GM13976 (cell line): ENCODE data around the gene ELF2.
"Not testable (repeated sequence)": the region's sequence is repeated elsewhere in the genome, so short reads cannot be mapped to it uniquely, and the experiment has no call there.

Source experiments
- DNase-seq: peaks from one replicate; pipeline ENCODE4 v3.0.0; 2012; ENCODE audit warnings: low spot score
- CTCF ChIP-seq: IDR thresholded peaks from 2 replicates; pipeline ENCODE4 v1.5.1; 2012; ENCODE audit warnings: borderline replicate concordance, mild to moderate bottlenecking; ENCODE audit not compliant: insufficient read depth; ENCODE audit errors: extremely low read depth, missing control alignments, control extremely low read depth
- in situ Hi-C: fragments of 300-500 bp; cut with MboI; formaldehyde crosslinking; loops from one replicate; pipeline ENCODE4 v1.12.0; 2022; ENCODE audit warnings: low sequenced_read_pairs, mixed read lengths, inconsistent platforms; ENCODE audit not compliant: unreplicated experiment

ELF2 gene

GRCh38 chr4:139202991-139203390 lies 26.0 kb upstream of the ELF2 start:
- TF ChIP-seq CTCF = no peak
- in situ Hi-C loops = no loop called here
- DNase-seq = no peak

GRCh38 chr4:139200506-139200905 lies 23.5 kb upstream of the ELF2 start:
- no peak for TF ChIP-seq CTCF
- in situ Hi-C loops = no loop called here
- DNase-seq = no peak

- no peak for TF ChIP-seq CTCF
- in situ Hi-C loops = no loop called here
- no peak for DNase-seq
Observed at GRCh38 chr4:139200102-139200501, 23.1 kb upstream of the ELF2 start.

GRCh38 chr4:139197214-139197613 lies 20.2 kb upstream of the ELF2 start:
- DNase-seq, in situ Hi-C loops: not testable (repeated sequence)

GRCh38 chr4:139196462-139196861 lies 19.4 kb upstream of the ELF2 start:
- in situ Hi-C loops = no loop called here
- TF ChIP-seq CTCF = no peak
- DNase-seq = no peak

GRCh38 chr4:139191373-139191772 lies 14.4 kb upstream of the ELF2 start:
- no peak for DNase-seq
- TF ChIP-seq CTCF = no peak
- in situ Hi-C loops = no loop called here

DNA sequence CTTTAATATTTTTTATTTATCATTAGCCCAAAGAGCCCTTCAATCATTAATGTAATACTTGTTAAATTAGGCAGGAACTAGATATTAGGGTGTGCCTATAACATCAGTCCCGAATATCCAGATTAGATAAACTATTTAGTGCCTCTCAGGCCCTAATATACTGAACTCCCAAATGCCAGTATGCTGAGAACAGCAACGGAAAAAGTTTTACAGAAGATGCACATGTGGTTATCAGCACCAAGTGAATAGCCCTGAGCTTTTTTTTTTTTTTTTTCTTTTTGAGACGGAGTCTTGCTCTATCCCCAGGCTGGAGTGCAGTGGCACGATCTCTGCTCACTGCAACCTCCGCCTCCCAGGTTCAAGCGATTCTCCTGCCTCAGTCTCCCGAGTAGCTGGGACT lies 13.0 kb upstream of the ELF2 start:
- TF ChIP-seq CTCF = no peak
- in situ Hi-C loops = no loop called here
- no peak for DNase-seq

DNA sequence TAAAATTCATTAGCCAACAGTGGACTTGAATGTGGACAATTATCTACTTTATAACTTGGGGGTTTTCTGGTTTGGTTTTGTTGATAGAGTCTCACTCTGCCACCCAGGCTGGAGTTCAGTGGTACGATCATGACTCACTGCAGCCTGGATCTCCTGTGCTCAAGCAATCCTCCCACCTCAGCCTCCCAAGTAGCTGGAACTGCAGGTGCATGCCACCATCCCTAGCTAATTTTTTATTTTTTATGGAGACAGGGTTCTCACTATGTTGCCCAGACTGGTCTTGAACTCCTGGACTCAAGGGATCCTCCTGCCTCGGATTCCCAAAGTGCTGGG lies 12.4 kb upstream of the ELF2 start:
- DNase-seq = no peak
- TF ChIP-seq CTCF = no peak
- in situ Hi-C loops = no loop called here
